ENCODE results near the gene DCPS. TPM values are rescaled to one million over a fixed set of nuclear protein-coding genes. Genes with fewer than 3 reads are reported as not detected.
A peak's percentile ranks its signal among the peaks of the same experiment; 100 is the strongest.

The DCPS gene
- total RNA-seq, 3 donors from 2014 or later = 8.8 to 11.7 (median 9.6) TPM

GRCh38 chr11:126352934-126353801 lies 49.3 kb downstream of the DCPS start:
- no peak overlapping the region for H3K4me3 ChIP-seq
- H3K9me3 ChIP-seq = no peaks in the 10 kb centered on the region
- H3K4me1 ChIP-seq = peaks cover 0 to 4% of the 10 kb centered on the region in 2 donors
- no peak for TF ChIP-seq POLR2AphosphoS5 (IDR thresholded peaks at IDR 0.05)
- no peak for TF ChIP-seq POLR2A (IDR thresholded peaks at IDR 0.05)
- no peak for TF ChIP-seq CTCF (IDR thresholded peaks at IDR 0.05)
- H3K36me3 ChIP-seq = no peaks in the 10 kb centered on the region
- peak overlapping the region; percentile 29 to 32 for H3K27ac ChIP-seq
- intact Hi-C loops (cut with DNase I; ENCODE audit: low total_unique reads) = no loop called here
- no peaks in the 10 kb centered on the region for H3K27me3 ChIP-seq
- no peak for DNase-seq (ENCODE audit: low spot score in 2 of 2)

GRCh38 chr11:126354631-126355323 lies 50.9 kb downstream of the DCPS start:
- H3K27me3 ChIP-seq = no peaks in the 10 kb centered on the region
- intact Hi-C loops (cut with DNase I; ENCODE audit: low total_unique reads) = no loop called here
- H3K4me3 ChIP-seq = peak overlapping the region; percentile 64 to 95 (median 68)
- no peak for DNase-seq (ENCODE audit: low spot score in 2 of 2)
- TF ChIP-seq POLR2AphosphoS5 (IDR thresholded peaks at IDR 0.05) (no peak), POLR2A (IDR thresholded peaks at IDR 0.05) (no peak), CTCF (IDR thresholded peaks at IDR 0.05) (no peak)
- H3K4me1 ChIP-seq = peaks cover 0 to 4% of the 10 kb centered on the region in 2 donors
- no peaks in the 10 kb centered on the region for H3K36me3 ChIP-seq
- H3K9me3 ChIP-seq = no peaks in the 10 kb centered on the region
- H3K27ac ChIP-seq = peak overlapping the region; percentile 65 to 87

GRCh38 chr11:126355324-126355925 lies 51.6 kb downstream of the DCPS start, which contains the start of gene ST3GAL4:
ST3GAL4 (plus strand) TSS chr11:126355686; CDS start chr11:126406156, 50,470 bp downstream.
- TF ChIP-seq CTCF (IDR thresholded peaks at IDR 0.05) (no peak), POLR2AphosphoS5 (IDR thresholded peaks at IDR 0.05) (no peak), POLR2A (IDR thresholded peaks at IDR 0.05) (no peak)
- peak within 1 kb of the TSS; percentile 65 to 87 for H3K27ac ChIP-seq
- H3K4me3 ChIP-seq = peak within 1 kb of the TSS; percentile 64 to 95 (median 68)
- H3K27me3 ChIP-seq = no peaks in the 10 kb centered on the region
- peak in 1 of 2 donors; percentile 68 for DNase-seq (ENCODE audit: low spot score in 2 of 2)
- H3K4me1 ChIP-seq = peaks cover 4% of the 10 kb centered on the region in 2 donors
- intact Hi-C loops (cut with DNase I; ENCODE audit: low total_unique reads) = no loop called here
- no peaks in the 10 kb centered on the region for H3K9me3 ChIP-seq
- no peaks in the 10 kb centered on the region for H3K36me3 ChIP-seq

GRCh38 chr11:126355926-126356897 lies 52.4 kb downstream of the DCPS start:
- intact Hi-C loops (cut with DNase I; ENCODE audit: low total_unique reads) = no loop called here
- Histone ChIP-seq H3K9me3 (no peaks in the 10 kb centered on the region), H3K36me3 (no peaks in the 10 kb centered on the region), H3K27ac (peak overlapping the region; percentile 65 to 87), H3K27me3 (no peaks in the 10 kb centered on the region), H3K4me3 (peak overlapping the region; percentile 64 to 95 (median 68)), H3K4me1 (peaks cover 4% of the 10 kb centered on the region in 2 donors)
- DNase-seq (ENCODE audit: low spot score in 2 of 2) = peak in 1 of 2 donors; percentile 52
- TF ChIP-seq POLR2AphosphoS5 (IDR thresholded peaks at IDR 0.05) (no peak), POLR2A (IDR thresholded peaks at IDR 0.05) (no peak), CTCF (IDR thresholded peaks at IDR 0.05) (no peak)
